HEK293 (cell line): ENCODE data around the gene IRF3.

Experiments used
- EGR2 ChIP-seq: fragments of 450-650 bp; formaldehyde crosslinking; IDR thresholded peaks from 2 replicates; pipeline ENCODE4 v1.5.1; 2016; ENCODE audit warnings: low read depth, missing biosample characterization, missing genetic modification characterization
- HOXA7 ChIP-seq: sonication (generic); formaldehyde crosslinking; IDR thresholded peaks from 2 replicates; pipeline ENCODE4 v1.8.1; 2022; ENCODE audit warnings: missing genetic modification reagents, borderline replicate concordance
- KLF7 ChIP-seq: fragments of 450-650 bp; formaldehyde crosslinking; IDR thresholded peaks from 2 replicates; pipeline ENCODE4 v1.5.1; 2016; ENCODE audit warnings: missing biosample characterization, missing genetic modification characterization, borderline replicate concordance
- KLF8 ChIP-seq: fragments of 450-650 bp; formaldehyde crosslinking; IDR thresholded peaks from 2 replicates; pipeline ENCODE4 v1.5.1; 2016; ENCODE audit warnings: missing biosample characterization, missing genetic modification characterization
- KLF9 ChIP-seq: fragments of 450-650 bp; formaldehyde crosslinking; IDR thresholded peaks from 2 replicates; pipeline ENCODE4 v1.5.1; 2016; ENCODE audit warnings: missing biosample characterization, missing genetic modification characterization, low read depth
- MZF1 ChIP-seq: fragments of 450-650 bp; formaldehyde crosslinking; IDR thresholded peaks from 2 replicates; pipeline ENCODE4 v1.5.1; 2017; ENCODE audit warnings: missing biosample characterization, missing genetic modification characterization, borderline replicate concordance
- SCRT2 ChIP-seq: fragments of 450-650 bp; formaldehyde crosslinking; IDR thresholded peaks from 2 replicates; pipeline ENCODE4 v1.5.1; 2016; ENCODE audit warnings: missing biosample characterization, missing genetic modification characterization
- SP2 ChIP-seq: fragments of 450-650 bp; formaldehyde crosslinking; IDR thresholded peaks from 2 replicates; pipeline ENCODE4 v1.5.1; 2016; ENCODE audit warnings: missing biosample characterization, missing genetic modification characterization
- SP3 ChIP-seq: fragments of 450-650 bp; formaldehyde crosslinking; IDR thresholded peaks from 2 replicates; pipeline ENCODE4 v1.5.1; 2016; ENCODE audit warnings: missing biosample characterization, missing genetic modification characterization
- ZBTB17 ChIP-seq: fragments of 450-650 bp; formaldehyde crosslinking; IDR thresholded peaks from 2 replicates; pipeline ENCODE4 v1.5.1; 2016; ENCODE audit warnings: missing biosample characterization, missing genetic modification characterization
- ZEB2 ChIP-seq: fragments of 450-650 bp; formaldehyde crosslinking; IDR thresholded peaks from 2 replicates; pipeline ENCODE4 v1.5.1; 2016; ENCODE audit warnings: missing biosample characterization, missing genetic modification characterization
- ZNF169 ChIP-seq: fragments of 450-650 bp; formaldehyde crosslinking; IDR thresholded peaks from 2 replicates; pipeline ENCODE4 v1.5.1; 2016; ENCODE audit warnings: missing biosample characterization, missing genetic modification characterization
- ZNF280D ChIP-seq: fragments of 450-650 bp; formaldehyde crosslinking; IDR thresholded peaks from 2 replicates; pipeline ENCODE4 v1.5.1; 2016; ENCODE audit warnings: missing biosample characterization, missing genetic modification characterization
- ZNF311 ChIP-seq: fragments of 450-650 bp; formaldehyde crosslinking; IDR thresholded peaks from 2 replicates; pipeline ENCODE4 v1.5.1; 2017; ENCODE audit warnings: missing biosample characterization, missing genetic modification characterization, borderline replicate concordance
- ZNF324 ChIP-seq: fragments of 450-650 bp; formaldehyde crosslinking; IDR thresholded peaks from 2 replicates; pipeline ENCODE4 v1.5.1; 2016; ENCODE audit warnings: missing biosample characterization, missing genetic modification characterization
- ZNF426 ChIP-seq: fragments of 450-650 bp; formaldehyde crosslinking; IDR thresholded peaks from 2 replicates; pipeline ENCODE4 v1.5.1; 2017; ENCODE audit warnings: missing biosample characterization, missing genetic modification characterization, mild to moderate bottlenecking, inconsistent platforms, moderate library complexity
- ZNF473 ChIP-seq: fragments of 450-650 bp; formaldehyde crosslinking; IDR thresholded peaks from 2 replicates; pipeline ENCODE4 v1.5.1; 2017; ENCODE audit warnings: missing biosample characterization, missing genetic modification characterization
- ZNF624 ChIP-seq: fragments of 450-650 bp; formaldehyde crosslinking; IDR thresholded peaks from 2 replicates; pipeline ENCODE4 v1.5.1; 2017; ENCODE audit warnings: missing biosample characterization, missing genetic modification characterization
- ZNF664 ChIP-seq: fragments of 450-650 bp; formaldehyde crosslinking; IDR thresholded peaks from 2 replicates; pipeline ENCODE4 v1.5.1; 2016; ENCODE audit warnings: missing biosample characterization, missing genetic modification characterization
- ZNF776 ChIP-seq: fragments of 450-650 bp; formaldehyde crosslinking; IDR thresholded peaks from 2 replicates; pipeline ENCODE4 v1.5.0; 2017; ENCODE audit warnings: missing biosample characterization, missing genetic modification characterization, borderline replicate concordance
- TF ChIP-seq, protein P1 (sequence below): fragments of 450-650 bp; formaldehyde crosslinking; IDR thresholded peaks from 2 replicates; pipeline ENCODE4 v1.5.1; 2016; ENCODE audit warnings: missing biosample characterization, missing genetic modification characterization, borderline replicate concordance
- TF ChIP-seq, protein P2 (sequence below): fragments of 450-650 bp; IDR thresholded peaks from 2 replicates; pipeline ENCODE4 v1.5.1; 2018; ENCODE audit warnings: missing biosample characterization, mild to moderate bottlenecking, missing genetic modification characterization
- TF ChIP-seq, protein P3 (sequence below): fragments of 450-650 bp; formaldehyde crosslinking; IDR thresholded peaks from 2 replicates; pipeline ENCODE4 v1.5.1; 2016; ENCODE audit warnings: missing biosample characterization, missing genetic modification characterization, borderline replicate concordance
- TF ChIP-seq, protein P4 (sequence below): fragments of 450-650 bp; formaldehyde crosslinking; IDR thresholded peaks from 2 replicates; pipeline ENCODE4 v1.5.1; 2016; ENCODE audit warnings: missing biosample characterization, missing genetic modification characterization

IRF3 gene

GRCh38 chr19:49712397-49712859, 46.8 kb upstream of the IRF3 start (continued):
- TF ChIP-seq, protein P1, sequence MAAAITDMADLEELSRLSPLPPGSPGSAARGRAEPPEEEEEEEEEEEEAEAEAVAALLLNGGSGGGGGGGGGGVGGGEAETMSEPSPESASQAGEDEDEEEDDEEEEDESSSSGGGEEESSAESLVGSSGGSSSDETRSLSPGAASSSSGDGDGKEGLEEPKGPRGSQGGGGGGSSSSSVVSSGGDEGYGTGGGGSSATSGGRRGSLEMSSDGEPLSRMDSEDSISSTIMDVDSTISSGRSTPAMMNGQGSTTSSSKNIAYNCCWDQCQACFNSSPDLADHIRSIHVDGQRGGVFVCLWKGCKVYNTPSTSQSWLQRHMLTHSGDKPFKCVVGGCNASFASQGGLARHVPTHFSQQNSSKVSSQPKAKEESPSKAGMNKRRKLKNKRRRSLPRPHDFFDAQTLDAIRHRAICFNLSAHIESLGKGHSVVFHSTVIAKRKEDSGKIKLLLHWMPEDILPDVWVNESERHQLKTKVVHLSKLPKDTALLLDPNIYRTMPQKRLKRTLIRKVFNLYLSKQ: no peak
- TF ChIP-seq KLF7: peak; percentile 99
- TF ChIP-seq, protein P2, sequence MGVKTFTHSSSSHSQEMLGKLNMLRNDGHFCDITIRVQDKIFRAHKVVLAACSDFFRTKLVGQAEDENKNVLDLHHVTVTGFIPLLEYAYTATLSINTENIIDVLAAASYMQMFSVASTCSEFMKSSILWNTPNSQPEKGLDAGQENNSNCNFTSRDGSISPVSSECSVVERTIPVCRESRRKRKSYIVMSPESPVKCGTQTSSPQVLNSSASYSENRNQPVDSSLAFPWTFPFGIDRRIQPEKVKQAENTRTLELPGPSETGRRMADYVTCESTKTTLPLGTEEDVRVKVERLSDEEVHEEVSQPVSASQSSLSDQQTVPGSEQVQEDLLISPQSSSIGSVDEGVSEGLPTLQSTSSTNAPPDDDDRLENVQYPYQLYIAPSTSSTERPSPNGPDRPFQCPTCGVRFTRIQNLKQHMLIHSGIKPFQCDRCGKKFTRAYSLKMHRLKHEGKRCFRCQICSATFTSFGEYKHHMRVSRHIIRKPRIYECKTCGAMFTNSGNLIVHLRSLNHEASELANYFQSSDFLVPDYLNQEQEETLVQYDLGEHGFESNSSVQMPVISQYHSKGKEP (tag by site-specific recombination): no peak
- no peak for TF ChIP-seq ZEB2 (tag by site-specific recombination)
- peak; percentile 88 for TF ChIP-seq SP3 (tag by site-specific recombination)
- TF ChIP-seq ZNF624 (tag by site-specific recombination): no peak
- no peak for TF ChIP-seq ZNF473 (tag by site-specific recombination)
- no peak for TF ChIP-seq ZNF280D
- no peak for TF ChIP-seq SCRT2 (tag by site-specific recombination)
- TF ChIP-seq HOXA7 (CRISPR knock-in tag): no peak
- peak; percentile 88 for TF ChIP-seq EGR2 (tag by site-specific recombination)
- peak; percentile 100 for TF ChIP-seq KLF9
- TF ChIP-seq ZBTB17 (tag by site-specific recombination): peak; percentile 82
- TF ChIP-seq ZNF311 (tag by site-specific recombination): no peak
- TF ChIP-seq ZNF664 (tag by site-specific recombination): no peak
- peak; percentile 30; the same call in 1 of the 2 replicates for TF ChIP-seq SP2 (tag by site-specific recombination)
- no peak for TF ChIP-seq MZF1 (tag by site-specific recombination)
- TF ChIP-seq, protein P3, sequence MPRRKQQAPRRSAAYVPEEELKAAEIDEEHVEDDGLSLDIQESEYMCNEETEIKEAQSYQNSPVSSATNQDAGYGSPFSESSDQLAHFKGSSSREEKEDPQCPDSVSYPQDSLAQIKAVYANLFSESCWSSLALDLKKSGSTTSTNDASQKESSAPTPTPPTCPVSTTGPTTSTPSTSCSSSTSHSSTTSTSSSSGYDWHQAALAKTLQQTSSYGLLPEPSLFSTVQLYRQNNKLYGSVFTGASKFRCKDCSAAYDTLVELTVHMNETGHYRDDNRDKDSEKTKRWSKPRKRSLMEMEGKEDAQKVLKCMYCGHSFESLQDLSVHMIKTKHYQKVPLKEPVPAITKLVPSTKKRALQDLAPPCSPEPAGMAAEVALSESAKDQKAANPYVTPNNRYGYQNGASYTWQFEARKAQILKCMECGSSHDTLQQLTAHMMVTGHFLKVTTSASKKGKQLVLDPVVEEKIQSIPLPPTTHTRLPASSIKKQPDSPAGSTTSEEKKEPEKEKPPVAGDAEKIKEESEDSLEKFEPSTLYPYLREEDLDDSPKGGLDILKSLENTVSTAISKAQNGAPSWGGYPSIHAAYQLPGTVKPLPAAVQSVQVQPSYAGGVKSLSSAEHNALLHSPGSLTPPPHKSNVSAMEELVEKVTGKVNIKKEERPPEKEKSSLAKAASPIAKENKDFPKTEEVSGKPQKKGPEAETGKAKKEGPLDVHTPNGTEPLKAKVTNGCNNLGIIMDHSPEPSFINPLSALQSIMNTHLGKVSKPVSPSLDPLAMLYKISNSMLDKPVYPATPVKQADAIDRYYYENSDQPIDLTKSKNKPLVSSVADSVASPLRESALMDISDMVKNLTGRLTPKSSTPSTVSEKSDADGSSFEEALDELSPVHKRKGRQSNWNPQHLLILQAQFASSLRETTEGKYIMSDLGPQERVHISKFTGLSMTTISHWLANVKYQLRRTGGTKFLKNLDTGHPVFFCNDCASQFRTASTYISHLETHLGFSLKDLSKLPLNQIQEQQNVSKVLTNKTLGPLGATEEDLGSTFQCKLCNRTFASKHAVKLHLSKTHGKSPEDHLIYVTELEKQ: no peak
- TF ChIP-seq ZNF776 (tag by site-specific recombination): no peak
- TF ChIP-seq, protein P4, sequence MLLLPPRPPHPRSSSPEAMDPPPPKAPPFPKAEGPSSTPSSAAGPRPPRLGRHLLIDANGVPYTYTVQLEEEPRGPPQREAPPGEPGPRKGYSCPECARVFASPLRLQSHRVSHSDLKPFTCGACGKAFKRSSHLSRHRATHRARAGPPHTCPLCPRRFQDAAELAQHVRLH: no peak
- TF ChIP-seq ZNF426 (tag by site-specific recombination): no peak
- no peak for TF ChIP-seq ZNF169 (tag by site-specific recombination)
- TF ChIP-seq KLF8 (tag by site-specific recombination): peak; percentile 100
- no peak for TF ChIP-seq ZNF324 (tag by site-specific recombination)
